HG03066 (cell line): Measurements from ENCODE around the gene CCDC69.

Source experiments
- ATAC-seq: cut with Tn5 transposase; IDR thresholded peaks from one replicate; pipeline ENCODE4 v1.9.1; 2021; ENCODE audit warnings: low read depth; ENCODE audit not compliant: unreplicated experiment

CCDC69 gene

DNA sequence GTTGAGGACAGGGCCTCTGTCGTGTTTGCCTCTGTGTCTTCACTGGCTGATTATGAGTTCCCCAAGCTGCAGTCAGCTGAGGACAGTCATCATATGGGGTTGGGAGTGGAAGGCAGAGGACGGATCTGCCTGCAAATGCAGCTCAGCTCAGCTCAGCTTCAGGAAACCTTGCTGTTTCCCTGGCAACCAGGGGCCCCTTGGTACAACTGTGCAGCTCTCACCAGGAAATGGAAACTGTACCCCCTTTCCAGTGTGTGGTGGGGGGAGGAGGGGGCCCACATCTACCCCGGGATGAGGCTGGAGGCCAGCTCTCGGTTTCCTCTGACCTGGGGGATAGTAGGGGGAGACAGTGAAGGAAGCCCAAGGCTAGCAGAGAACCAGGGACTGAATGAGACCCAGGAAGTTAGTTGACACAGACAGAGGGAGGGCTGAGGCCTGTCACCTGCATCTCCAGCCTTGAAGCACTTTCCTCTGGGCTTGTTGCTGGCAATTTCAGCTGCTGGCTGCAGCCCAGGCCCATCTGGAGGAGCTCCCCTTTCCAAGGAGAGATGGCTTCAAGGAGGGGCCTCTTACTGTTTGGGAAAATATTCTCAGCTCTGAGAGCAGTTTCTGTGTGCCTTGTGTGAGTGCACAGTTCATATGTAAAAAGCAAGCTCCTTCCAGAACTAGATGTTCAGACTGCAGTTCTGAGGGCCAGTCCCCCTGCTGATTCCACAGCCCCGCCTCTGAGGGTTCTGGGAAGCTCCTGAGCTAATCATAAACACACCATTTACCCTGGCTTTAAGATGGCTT is 73.2 kb downstream of the CCDC69 start:
- peak; percentile 52 for ATAC-seq

DNA sequence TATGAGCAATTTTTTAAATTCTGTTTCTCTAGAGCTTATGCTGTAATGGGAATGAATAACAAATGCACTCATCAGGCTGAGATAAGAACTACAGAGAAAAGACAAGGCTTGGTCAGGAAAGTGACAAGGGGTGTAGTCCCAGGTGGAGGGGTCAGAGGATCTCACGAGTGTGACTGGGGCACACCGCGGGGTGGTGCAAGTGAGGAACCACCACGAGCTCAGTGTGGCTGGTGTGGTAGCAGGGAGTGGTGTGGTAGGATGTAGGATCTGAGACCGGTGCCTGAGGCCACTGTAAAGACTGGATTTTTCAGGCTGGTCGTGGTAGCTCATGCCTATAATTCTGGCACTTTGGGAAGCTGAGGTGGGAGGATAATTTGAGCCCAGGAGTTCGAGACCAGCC is 75.3 kb downstream of the CCDC69 start:
- no peak for ATAC-seq

DNA sequence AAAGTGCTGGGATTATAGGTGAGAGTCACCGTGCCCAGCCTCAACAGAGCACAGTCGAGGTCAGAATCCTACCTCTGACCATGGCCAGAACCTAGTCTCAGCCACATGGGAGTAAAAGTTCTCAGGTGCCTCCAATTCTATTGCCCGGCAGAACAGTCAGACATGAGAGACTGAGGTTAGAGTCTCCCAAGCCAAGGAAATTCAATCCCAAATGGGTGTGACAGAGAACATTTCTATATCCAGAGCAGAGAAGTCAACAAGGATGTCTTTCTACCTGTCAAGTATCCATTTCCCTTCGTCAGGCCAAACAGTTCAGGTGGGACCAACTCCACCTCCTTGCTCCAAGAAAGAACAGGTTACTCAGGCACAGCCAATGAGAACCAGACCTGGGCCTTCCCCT is 76.9 kb downstream of the CCDC69 start:
- ATAC-seq: no peak

DNA sequence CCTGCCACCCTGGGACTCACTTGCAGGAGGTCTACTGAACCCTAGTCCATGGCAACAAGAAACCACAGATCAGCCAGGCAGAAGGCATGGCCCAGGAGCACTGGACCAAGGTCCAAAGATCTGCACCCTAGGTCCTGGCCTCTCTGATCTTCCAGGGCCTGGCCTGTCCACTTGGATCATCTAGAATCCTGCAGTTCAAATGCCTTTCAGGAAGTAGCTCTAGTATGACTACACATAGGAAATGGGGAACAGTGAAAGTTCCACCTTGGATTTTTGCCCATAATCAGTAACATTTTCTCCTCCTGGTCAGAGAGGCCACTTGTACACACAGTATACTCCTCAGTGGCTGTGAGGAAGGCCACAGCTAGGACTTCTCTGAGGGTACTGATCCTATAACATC is 77.8 kb downstream of the CCDC69 start:
- no peak for ATAC-seq

DNA sequence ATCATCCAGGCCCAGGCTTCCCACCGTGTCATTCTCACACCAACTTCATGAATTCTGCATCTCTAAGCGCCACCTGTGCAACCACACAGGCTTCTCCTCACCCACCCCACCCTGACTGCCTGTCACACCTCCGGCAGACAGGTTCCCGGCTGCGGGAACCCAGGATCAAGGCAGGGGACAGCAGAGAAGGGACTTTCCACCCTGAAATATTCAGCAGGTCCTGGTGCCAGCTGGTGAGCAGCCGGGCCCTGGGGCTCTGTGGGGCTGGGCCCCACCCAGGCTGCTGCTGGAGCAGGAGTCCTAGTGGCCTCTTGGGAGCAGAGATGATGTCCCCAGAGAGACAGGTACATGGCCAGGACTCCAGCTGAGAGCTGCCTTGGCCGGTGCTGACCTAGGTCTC is 79.0 kb downstream of the CCDC69 start:
- no peak for ATAC-seq

DNA sequence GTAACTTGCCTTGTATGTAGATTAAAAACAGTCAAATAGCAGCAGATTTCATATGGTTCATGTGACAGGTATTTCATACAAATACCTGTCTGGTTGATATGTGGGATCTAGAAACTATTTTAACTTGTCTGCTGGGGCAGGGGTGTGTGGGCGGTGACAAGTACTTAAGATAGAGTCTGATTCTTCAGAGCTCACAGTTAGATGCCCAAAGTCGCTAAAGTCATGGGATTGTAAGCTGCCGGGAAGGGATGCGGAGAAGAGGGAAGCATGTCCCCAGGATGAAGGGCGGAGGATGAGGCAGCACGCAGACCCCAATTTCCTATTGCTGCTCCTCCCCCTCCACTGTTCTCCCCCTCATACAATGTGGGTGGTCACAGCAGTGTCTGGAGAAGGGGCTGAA is 79.6 kb downstream of the CCDC69 start:
- ATAC-seq: no peak

DNA sequence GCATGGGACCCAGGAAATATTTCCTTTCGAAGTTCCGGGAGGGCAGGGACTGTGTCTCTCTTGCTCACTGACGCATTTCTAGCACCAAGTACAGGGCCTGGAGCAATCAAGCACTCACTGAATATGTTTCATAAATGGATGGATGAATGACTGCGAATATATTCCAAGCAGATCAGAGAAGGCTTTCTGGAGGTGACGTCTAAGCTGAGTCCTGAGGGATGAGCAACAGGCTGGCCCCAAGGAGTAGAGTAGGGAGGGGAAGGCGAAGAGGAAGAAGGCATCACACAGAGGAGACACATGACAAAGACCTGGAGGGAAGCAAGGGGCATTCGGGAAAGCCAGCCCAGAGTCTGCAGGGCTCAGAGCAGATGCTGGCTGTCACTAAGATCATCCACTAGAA is 80.2 kb downstream of the CCDC69 start:
- no peak for ATAC-seq

DNA sequence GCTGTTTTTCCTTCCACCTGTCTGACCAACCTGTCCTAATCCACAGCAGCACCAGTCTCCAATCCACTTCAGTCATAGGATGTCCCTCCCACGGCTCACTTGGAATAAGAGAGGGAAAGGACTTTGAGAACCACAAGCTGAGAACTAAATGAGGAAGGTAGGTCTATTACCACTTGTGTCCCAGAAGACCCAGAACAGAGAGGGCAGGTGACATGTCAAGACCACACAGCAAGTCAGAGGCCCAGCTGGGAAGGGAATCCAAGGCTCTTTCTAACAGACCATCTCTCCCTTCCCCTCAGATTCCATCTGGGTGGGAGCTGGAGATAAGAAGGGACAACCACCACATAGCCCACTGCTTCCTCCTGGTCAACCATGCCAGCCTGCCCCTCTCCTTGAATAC is 81.0 kb downstream of the CCDC69 start:
- no peak for ATAC-seq

DNA sequence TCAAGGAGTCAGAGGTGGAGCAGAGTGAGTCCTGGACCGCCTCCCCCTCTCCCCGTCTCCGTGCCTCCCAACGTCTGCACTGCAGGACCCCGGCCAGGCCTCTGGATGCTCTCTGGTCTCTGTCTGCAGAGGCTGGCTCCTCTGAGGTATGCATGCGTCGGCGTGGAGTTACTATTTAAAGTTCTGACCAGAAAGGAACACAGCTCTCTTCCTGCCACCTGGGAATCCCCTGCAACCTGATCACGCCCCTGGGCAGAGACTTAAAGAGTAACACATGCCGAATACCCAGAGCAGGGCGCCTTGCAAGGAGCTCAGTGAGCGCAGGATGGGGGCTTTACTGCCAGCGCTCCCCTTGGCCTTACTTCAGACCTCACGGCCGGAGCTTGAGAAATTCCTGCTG is 82.4 kb downstream of the CCDC69 start:
- peak; percentile 95 for ATAC-seq

DNA sequence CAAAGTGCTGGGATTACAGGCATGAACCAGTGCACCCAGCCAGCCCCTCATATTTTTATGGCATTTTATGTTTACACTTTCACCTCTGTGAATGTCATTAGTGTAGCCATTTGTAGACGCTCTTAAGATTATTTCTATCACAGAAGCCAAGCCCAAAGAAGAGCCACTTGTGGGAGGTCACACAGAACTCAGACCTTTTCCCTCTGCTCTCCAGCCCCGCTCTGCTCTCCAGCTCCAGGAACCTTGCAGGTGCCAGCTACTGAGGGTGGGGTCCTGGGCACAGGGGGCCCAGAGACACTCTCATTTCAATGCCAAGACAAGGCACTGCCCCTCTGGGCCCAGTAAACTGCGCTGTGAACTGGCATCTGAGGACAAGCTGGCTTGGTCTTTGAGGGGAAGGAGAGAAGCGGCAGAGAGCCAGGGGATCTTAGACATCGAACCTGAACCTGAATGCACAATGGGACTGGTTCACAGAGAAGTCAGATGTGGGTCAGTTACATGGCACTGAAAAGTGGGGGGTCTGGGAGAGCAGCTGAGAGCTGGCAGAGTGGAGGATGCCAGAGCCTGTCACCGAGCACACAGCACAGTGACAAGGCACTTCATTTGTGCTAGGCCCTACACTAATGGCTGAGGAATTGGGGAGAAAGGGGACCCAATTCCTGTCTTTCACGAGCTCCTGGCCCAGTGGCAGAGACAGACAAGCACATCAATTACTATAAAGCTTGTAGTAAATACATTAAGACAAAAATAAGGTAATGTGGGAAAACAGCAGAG is 83.0 kb downstream of the CCDC69 start:
- ATAC-seq: no peak

DNA sequence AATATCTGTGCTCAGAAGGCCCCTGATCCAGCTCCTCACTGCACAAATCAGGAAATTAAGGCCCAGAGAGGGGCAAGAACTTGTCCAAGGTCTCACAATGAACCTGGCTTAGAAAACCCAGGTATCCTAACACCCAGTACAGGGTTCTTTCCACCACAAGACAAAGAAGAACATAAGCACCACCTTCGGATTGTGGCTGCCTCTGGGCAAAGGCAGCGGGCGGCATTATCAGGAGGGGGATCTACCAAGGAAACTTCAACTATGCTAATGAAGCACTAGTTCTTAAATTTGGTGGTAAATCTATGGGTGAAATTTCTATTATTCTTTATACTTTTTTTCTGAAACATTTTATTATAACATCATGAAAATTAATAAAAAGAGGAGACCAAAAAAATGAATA is 84.2 kb downstream of the CCDC69 start:
- no peak for ATAC-seq

DNA sequence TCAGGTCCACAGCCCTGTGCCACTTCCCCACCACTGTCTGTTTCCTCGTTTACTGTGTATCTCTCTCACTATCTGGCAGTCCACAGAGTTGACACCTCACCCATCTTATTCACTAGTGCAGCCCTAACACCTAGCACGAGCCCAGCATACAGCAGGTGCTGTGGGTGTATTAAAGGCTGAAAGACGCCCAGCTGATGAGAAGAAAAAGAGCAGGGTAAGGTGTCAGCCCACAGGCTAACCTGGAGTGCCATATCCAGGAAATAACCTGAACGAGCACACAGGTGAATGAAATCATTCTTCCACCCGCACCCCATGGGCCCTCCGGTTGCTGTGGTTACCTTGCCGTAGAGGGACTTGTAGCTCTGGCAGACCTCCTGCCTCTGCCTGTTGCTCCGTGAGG is 84.9 kb downstream of the CCDC69 start:
- ATAC-seq: no peak

DNA sequence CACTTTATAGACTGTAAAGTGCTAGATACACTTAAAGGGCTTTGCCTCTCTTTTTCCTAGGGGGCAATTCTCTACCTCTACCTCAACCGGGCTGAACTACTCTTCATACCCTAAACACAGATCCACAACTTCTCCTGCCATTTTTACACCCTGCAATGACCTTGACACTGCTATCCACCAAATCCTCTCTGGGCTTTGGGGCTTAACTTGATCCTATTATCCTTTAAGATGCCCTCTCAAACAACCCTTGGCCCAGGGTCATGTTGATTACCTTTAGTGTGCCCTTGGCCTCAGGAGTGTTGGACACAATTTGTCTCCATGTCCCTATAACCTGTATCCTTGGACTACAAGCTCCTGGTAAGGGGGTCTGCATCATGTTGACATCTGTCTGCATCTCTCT is 85.8 kb downstream of the CCDC69 start:
- ATAC-seq: no peak

DNA sequence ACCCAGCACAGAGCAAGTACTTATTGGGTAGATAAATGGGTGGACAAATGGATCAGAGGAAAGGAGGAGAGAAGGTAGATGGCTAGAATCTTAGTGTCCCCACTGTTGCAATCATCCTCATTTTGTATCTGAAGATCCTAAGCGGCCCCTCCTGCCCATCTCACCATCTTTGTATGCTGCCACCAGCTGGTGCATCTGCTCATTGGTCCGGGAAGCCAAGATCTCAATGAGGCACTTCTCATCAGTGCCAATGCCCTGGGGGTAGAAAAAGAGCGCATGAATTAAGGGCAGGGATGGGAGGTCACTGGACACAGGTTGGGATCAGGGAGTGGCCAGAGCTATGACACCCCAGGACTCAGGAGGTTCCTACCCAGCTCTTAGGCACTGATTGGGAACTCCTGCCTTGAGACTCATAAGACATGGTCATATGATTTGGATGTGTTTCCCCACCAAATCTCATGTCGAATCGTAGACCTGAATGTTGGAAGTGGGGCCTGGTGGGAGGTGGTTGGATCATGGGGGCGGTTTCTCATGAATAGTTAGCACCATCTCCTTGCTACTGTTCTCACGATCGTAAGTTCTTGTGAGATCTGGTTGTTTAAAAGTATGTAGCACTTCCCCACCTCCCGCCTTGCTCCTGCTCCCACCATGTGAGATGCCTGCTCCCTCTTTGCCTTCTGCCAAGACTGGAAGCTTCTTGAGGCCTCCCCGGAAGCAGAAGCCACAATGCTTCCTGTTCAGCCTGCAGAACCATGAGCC is 86.6 kb downstream of the CCDC69 start:
- ATAC-seq: no peak

DNA sequence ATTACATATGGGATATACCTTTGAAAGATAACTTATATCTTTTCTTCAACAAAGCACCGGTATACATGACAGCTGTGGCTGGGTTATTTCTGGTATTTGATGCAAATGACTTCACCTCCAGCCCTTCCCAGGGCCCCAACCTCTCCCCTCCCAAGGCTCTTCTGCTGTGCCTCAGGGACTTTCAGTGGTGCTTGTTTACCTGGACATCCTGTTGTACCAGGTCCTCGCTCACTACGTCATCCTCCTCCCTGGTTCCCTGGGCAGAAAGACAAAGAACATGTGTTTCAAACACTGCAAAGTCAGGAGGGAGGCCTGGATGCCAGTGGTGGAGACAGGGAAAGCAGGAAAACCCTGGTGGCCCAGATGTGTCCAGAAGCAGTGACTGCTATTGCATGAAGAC is 89.7 kb downstream of the CCDC69 start:
- ATAC-seq: peak; percentile 93

DNA sequence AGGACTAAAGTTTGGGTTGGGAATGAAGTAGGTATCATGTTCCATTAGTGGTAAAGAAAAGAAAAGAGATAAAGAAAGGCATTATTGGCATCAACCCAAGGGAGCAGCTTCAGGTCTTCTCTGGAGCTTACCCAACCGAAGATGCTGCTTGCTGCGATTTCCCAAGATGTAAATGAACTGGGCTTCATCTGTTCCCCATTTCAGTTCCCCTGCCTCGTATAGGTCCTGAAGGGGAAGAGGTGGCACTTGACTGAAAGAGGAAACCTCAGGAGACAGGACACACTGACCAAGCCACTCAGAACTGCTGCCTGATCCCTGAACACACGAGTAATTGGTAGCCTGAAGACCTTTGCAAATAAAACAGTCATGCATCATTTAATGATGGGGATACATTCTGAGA is 90.9 kb downstream of the CCDC69 start:
- no peak for ATAC-seq
